ENCODE data around the gene WBP1.

DNA sequence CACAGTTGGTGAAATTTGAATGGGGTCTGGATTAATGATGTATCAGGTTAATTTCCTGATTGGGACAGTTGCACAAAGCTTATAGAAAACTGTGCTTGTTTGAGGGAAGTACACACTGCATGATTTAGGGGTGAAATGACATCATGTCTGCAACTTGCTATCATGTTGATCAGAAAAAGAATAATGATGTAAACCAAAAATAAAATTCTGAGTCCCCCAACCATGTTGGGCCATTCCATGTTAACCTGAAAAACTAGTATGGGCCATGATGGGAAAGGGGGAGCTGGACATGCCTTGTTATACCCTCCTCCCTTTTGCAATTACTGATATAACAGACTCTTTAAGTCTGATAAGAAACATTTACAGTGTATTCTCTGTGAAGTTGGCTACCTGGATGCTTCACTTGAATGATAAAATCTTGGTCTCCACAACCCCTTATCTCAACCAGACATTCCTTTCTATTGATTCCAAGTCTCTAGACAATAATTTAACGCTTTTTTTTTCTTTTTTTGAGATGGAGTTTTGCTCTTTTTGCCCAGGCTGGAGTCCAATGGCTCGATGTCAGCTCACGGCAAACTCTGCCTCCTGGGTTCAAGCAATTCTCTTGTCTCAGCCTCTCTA lies 7.6 kb upstream of the WBP1 start:
- TF ChIP-seq POLR2A (IDR thresholded peaks at IDR 0.05; ENCODE audit: low read depth, low read length) (no peak), POLR2AphosphoS5 (IDR thresholded peaks at IDR 0.05; ENCODE audit: low read depth, low read length) (no peak), TAF1 (IDR thresholded peaks at IDR 0.05; ENCODE audit: borderline replicate concordance, low read depth, low read length) (no peak)

Data from GM12892 (cell line).